Aorta (tissue), 5 donors: Measurements from ENCODE around the gene CP. TPM values are rescaled to one million over a fixed set of nuclear protein-coding genes. Genes with fewer than 3 reads are reported as not detected.

ENCODE experiments used
- ATAC-seq: fragments of 200-7000 bp; cut with Tn5 transposase; one replicate; pipeline ENCODE4 v1.9.1; 2022; ENCODE audit warnings: moderate library complexity; ENCODE audit not compliant: low FRiP score
- DNase-seq, 2 donors: peaks; one replicate each; pipeline ENCODE4 v3.0.0-alpha.2; 2020
- H3K27ac ChIP-seq, 2 donors: one replicate each; pipeline ENCODE4 v1.5.1; 2013; ENCODE audit warnings: low read length in 2 of 2, mild to moderate bottlenecking in 2 of 2, moderate library complexity in 2 of 2, control low read depth in 1 of 2, inconsistent platforms in 1 of 2, low read depth in 1 of 2
- H3K27me3 ChIP-seq, 2 donors: one replicate each; pipeline ENCODE4 v1.6.1; 2013; ENCODE audit warnings: control low read depth in 1 of 2, low read length in 1 of 2, mild to moderate bottlenecking in 1 of 2, moderate library complexity in 1 of 2; ENCODE audit not compliant: insufficient read depth in 2 of 2, control insufficient read depth in 1 of 2
- H3K36me3 ChIP-seq, 2 donors: one replicate each; pipeline ENCODE4 v1.6.1; 2013; ENCODE audit warnings: control low read depth in 1 of 2, low read length in 1 of 2, mild to moderate bottlenecking in 1 of 2; ENCODE audit not compliant: insufficient read depth in 2 of 2, control insufficient read depth in 1 of 2
- H3K4me1 ChIP-seq, 2 donors: one replicate each; pipeline ENCODE4 v1.6.1; 2013; ENCODE audit warnings: low read length in 2 of 2, control low read depth in 1 of 2, mild to moderate bottlenecking in 1 of 2, moderate library complexity in 1 of 2; ENCODE audit not compliant: insufficient read depth in 2 of 2, control insufficient read depth in 1 of 2
- H3K4me3 ChIP-seq, 2 donors: one replicate each; pipeline ENCODE4 v1.5.1; 2013; ENCODE audit warnings: low read length in 2 of 2, control low read depth in 1 of 2, mild to moderate bottlenecking in 1 of 2
- H3K9me3 ChIP-seq: one replicate; pipeline ENCODE4 v1.6.1; 2013; ENCODE audit warnings: mild to moderate bottlenecking, low read length; ENCODE audit not compliant: control insufficient read depth
- WGBS, 2 donors: extraction: QIAGEN DNeasy Blood & Tissue Kit; methylation state at CpG; one replicate each; pipeline ENCODE4 v1.1.7; 2013; 5-methylcytosine and 5-hydroxymethylcytosine counted together
- intact Hi-C, 2 donors: fragments of 100-400 bp; cut with DNase I; formaldehyde crosslinking; loops; one replicate each; pipeline versions ENCODE4 v1.14.2 to v1.15.0; 2022
- polyA plus RNA-seq, 2 donors: library from polyadenylated mRNA; stranded (reverse); fragments of 200-250 nt; gene quantifications; one replicate each; pipeline ENCODE4 v1.2.3, GENCODE V29; 2013
- total RNA-seq, 2 donors: library from RNA; stranded (reverse); fragmentation: NEBNext Ultra II Directional; extraction: Animal tissue kit (Norgen Biotek cat#: 25700); gene quantifications; one replicate each; pipeline ENCODE4 v1.2.1, GENCODE V29; 2021
- donor health status: healthy with polysubstance abuse.
- donor health status: Bipolar disorder and iron deficiency.
- donor health status: DM: no; HTN: no; CAD: no.
- donor health status: DM: no; HTN: no; CAD: no.
- donor health status: DM: yes; HTN: yes; CAD: no.

Gene CP
- total and polyA plus RNA-seq, 4 donors: 23.7 to 225 (median 30.1) TPM

DNA sequence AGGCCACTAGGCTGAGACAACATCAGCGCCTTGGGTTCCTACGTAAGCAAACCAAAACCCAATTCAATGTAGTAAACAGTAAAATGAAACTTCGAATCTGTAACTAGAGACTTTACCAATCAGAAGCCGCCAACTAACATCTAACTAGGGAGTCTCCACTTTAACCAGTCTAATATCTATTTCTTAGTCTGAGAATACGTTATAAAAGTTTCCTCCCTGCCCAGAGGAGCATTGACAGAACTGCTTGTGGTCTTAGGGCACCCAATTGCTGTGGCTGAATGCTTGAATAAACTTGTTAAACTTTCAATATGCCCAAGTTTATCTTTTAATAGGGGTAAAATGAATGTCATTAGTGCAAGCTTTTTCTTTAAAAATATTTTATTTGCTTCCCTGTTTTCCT lies 4.3 kb downstream of the CP start:
- 93 to 96% methylated on average over 5 of the region's 5 CpGs for WGBS, 2 donors
- Histone ChIP-seq H3K9me3 (no peaks in the 10 kb centered on the region), H3K27me3 (no peaks in the 10 kb centered on the region), H3K4me3 (no peak overlapping the region), H3K36me3 (no peaks in the 10 kb centered on the region), H3K27ac (no peak overlapping the region), H3K4me1 (no peaks in the 10 kb centered on the region)
- intact Hi-C loops: no loop called here
- DNase-seq (no peak), ATAC-seq (no peak)

DNA sequence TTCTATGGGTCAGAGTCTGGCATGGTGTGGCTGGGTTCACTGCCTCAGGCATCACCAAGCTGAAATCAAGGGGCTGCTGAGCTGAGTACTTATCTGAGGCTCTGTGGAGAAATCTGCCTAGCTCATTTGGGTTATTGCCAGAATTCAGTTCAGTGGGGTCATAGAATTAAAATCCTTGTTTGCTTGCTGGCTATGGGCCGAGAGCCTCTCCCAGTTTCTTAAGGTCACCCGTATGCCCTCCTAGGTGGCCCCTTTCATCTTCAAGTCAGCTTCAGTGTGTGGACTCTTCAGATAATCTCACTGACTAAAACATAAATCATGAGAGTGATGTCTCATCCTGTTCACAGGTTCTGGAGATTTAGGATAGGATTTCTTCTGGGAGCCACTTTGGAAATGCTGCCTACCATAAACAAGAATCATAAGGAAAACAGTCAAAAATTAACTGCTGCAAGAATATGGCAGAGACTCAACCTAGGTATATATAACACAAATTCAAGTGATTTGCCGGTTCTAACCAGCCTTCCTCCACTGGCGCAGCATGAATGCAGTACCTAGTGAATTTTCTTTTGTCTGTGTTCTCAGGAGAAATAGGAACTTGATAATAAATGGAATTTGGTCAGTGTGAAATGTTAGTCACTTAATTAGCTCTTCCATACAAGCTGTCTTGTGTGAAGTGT lies 5.3 kb downstream of the CP start:
- DNase-seq (no peak), ATAC-seq (no peak)
- no peaks in the 10 kb centered on the region for H3K27me3 ChIP-seq
- H3K9me3 ChIP-seq: no peaks in the 10 kb centered on the region
- 87 to 92% methylated on average over 4 of the region's 4 CpGs for WGBS, 2 donors
- intact Hi-C loops: no loop called here
- H3K36me3 ChIP-seq: no peaks in the 10 kb centered on the region
- H3K4me1 ChIP-seq: no peaks in the 10 kb centered on the region
- no peak overlapping the region for H3K27ac ChIP-seq
- no peak overlapping the region for H3K4me3 ChIP-seq

GRCh38 chr3:149215515-149215914 lies 6.1 kb downstream of the CP start:
- WGBS, 2 donors: 82 to 90% methylated on average over 2 of the region's 2 CpGs
- ATAC-seq (no peak), DNase-seq (no peak)
- H3K36me3 ChIP-seq: no peaks in the 10 kb centered on the region
- H3K4me1 ChIP-seq: no peaks in the 10 kb centered on the region
- no peak overlapping the region for H3K27ac ChIP-seq
- intact Hi-C loops: no loop called here
- H3K27me3 ChIP-seq: no peaks in the 10 kb centered on the region
- H3K4me3 ChIP-seq: no peak overlapping the region
- no peaks in the 10 kb centered on the region for H3K9me3 ChIP-seq

DNA sequence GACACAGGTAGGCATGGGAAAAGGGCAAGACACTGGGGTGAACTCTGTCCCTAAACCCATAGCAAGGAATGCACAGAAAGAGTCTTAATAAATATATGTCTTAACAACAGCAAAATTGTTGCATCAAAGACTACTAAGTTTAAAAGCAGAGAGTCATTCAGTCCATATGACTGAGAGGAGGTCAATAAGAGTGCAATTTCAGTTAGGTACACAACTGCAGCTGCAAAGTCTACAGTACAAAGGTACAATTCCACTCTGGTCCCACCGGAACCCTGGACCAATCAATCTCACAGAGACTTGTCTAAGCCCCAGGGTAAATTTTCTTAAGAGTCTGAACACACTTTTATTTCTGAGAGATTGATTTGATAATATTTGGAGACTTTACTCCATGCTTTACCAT lies 6.9 kb downstream of the CP start:
- DNase-seq (no peak), ATAC-seq (no peak)
- Histone ChIP-seq H3K9me3 (no peaks in the 10 kb centered on the region), H3K4me1 (no peaks in the 10 kb centered on the region), H3K27me3 (no peaks in the 10 kb centered on the region), H3K36me3 (no peaks in the 10 kb centered on the region), H3K27ac (no peak overlapping the region), H3K4me3 (no peak overlapping the region)
- 62 to 68% methylated on average over 1 of the region's 1 CpG for WGBS, 2 donors
- intact Hi-C loops: no loop called here

DNA sequence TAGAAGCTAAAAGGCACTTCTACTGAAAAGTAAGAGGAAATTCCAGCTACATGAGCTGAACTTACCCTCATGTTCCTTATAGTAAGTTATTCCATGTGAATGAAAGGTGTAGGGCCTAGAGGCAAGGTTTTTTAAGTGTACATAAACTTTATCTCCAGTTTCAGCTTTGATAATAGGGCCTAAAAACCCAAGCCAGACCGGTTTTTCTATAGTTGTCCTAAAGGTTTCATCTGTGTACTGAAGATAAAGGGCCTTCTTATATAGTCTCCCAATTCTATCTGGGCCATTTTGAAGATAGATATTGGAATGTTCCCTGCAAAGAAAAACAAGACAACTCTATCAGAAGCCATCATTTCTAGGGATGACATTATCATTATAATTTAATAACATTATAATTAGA lies 9.2 kb downstream of the CP start:
- H3K27me3 ChIP-seq: no peaks in the 10 kb centered on the region
- H3K4me1 ChIP-seq: no peaks in the 10 kb centered on the region
- H3K27ac ChIP-seq: no peak overlapping the region
- H3K4me3 ChIP-seq: no peak overlapping the region
- H3K9me3 ChIP-seq: no peaks in the 10 kb centered on the region
- ATAC-seq (no peak), DNase-seq (no peak)
- intact Hi-C loops: no loop called here
- WGBS, 2 donors: 92 to 97% methylated on average over 1 of the region's 1 CpG
- no peaks in the 10 kb centered on the region for H3K36me3 ChIP-seq

DNA sequence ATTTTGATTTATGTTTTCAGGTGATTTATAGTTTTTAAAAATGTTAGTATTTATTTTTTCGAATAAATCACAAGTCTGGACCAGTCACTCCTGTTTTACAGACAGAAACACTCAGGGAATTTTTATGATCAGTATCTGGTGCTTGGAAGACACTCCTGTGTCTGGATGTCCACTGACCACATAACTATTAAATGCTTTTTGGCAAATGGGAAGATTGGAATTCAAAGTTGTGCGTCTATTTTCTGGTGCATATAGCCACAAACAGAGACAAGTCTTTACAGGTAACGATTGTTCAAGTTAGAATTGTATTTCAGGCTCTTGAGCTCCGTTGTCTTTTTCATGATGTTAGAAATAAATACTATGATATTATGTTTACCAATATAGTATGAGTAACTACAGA lies 12.2 kb downstream of the CP start:
- no peak overlapping the region for H3K4me3 ChIP-seq
- H3K27me3 ChIP-seq: no peaks in the 10 kb centered on the region
- ATAC-seq: no peak
- intact Hi-C loops: loop anchor here in 1 of 2 donors (10.0 kb wide), 1 partner anchor 55 kb away; no protein-coding TSS in a partner anchor
- no peaks in the 10 kb centered on the region for H3K4me1 ChIP-seq
- no peaks in the 10 kb centered on the region for H3K36me3 ChIP-seq
- no peaks in the 10 kb centered on the region for H3K9me3 ChIP-seq
- H3K27ac ChIP-seq: no peak overlapping the region
- 81 to 86% methylated on average over 4 of the region's 4 CpGs for WGBS, 2 donors
- no peak for DNase-seq

DNA sequence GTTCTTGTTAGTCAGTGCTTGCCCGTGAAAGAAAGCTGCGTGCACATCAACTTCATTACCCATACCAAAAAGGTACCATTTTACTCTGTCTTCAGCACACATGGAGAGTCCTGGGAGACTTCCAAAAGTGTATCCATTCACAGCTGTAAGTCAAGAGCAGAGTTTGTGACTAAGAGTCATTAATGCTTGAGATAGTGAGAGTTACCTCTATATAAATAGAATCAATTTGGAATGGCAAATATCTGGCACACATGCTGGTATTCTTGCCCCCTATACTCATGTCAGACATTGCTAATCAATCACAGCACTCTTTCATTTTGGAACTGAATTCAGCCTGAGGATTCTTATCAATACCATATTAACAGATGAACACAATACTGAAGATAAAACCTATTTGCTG lies 14.2 kb downstream of the CP start:
- 89 to 95% methylated on average over 2 of the region's 2 CpGs for WGBS, 2 donors
- no peak overlapping the region for H3K27ac ChIP-seq
- H3K4me1 ChIP-seq: no peaks in the 10 kb centered on the region
- ATAC-seq: no peak
- no peaks in the 10 kb centered on the region for H3K9me3 ChIP-seq
- peaks cover 0 to 2% of the 10 kb centered on the region in 2 donors for H3K36me3 ChIP-seq
- no peaks in the 10 kb centered on the region for H3K27me3 ChIP-seq
- intact Hi-C loops: loop anchor here in 1 of 2 donors (10.0 kb wide), 1 partner anchor 53 kb away; no protein-coding TSS in a partner anchor
- H3K4me3 ChIP-seq: no peak overlapping the region
- no peak for DNase-seq

DNA sequence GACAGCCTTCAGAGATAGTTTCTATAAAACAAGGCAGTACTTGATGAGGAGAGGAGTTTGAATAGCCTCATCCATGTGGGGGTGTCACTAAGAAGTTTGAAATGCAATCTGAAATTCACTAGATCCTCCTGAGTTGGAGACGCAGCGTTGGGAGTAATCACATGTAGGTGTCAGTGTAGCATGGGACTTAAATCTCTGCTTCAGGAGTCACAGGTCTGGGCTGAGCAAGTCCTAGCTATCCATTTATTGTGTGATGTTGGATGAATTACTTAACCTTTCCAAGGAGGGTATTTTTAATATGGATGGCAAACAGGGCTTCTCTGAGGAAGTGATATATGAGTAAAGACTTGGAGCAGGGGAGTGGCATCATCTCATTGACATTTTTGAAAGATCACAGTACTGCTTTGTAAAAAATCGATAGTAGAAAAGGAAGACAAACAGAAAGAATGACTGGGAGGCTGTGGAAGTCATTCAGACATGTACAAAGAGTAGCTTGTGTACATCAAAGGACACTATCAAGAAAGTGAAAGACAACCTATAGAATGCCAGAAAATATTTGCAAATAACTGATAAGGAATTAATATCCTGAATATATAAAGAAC lies 17.1 kb downstream of the CP start:
- 83 to 90% methylated on average over 3 of the region's 3 CpGs for WGBS, 2 donors
- no peak for DNase-seq
- Histone ChIP-seq H3K36me3 (peaks cover 0 to 2% of the 10 kb centered on the region in 2 donors), H3K4me3 (no peak overlapping the region), H3K27me3 (no peaks in the 10 kb centered on the region), H3K4me1 (no peaks in the 10 kb centered on the region), H3K9me3 (no peaks in the 10 kb centered on the region), H3K27ac (no peak overlapping the region)
- ATAC-seq: no peak
- intact Hi-C loops: loop anchor here in 1 of 2 donors (10.0 kb wide), 1 partner anchor 50 kb away; no protein-coding TSS in a partner anchor

DNA sequence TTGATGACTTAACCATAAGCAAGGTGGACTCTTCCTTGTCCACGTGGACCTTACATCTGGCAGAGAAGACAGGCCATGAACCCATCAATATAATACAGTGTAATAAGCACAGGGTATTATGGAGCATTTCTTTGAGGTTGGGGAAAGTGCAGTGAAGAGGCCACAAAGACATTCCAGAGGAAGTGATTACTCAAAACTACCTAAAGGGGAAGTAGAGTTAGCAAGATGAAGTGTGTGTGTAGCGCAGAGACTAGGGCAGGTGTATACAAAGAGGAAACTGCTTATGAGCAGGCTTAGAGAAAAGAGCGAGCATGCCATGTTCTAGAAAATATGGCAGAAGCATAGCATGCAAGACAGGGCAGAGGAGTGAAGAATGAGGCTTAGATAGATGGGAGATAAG lies 17.9 kb downstream of the CP start:
- no peak for DNase-seq
- Histone ChIP-seq H3K4me1 (no peaks in the 10 kb centered on the region), H3K27me3 (no peaks in the 10 kb centered on the region), H3K4me3 (no peak overlapping the region), H3K36me3 (peaks cover 0 to 2% of the 10 kb centered on the region in 2 donors), H3K9me3 (no peaks in the 10 kb centered on the region), H3K27ac (no peak overlapping the region)
- intact Hi-C loops: loop anchor here in 1 of 2 donors (10.0 kb wide), 1 partner anchor 49 kb away; no protein-coding TSS in a partner anchor
- 89 to 93% methylated on average over 3 of the region's 3 CpGs for WGBS, 2 donors
- ATAC-seq: no peak
